Endothelial cell of umbilical vein (primary cell): ENCODE measurements around the gene BNC2.

Source experiments
- EZH2 ChIP-seq: IDR thresholded peaks from 2 replicates; pipeline ENCODE4 v1.6.1; 2012; ENCODE audit warnings: borderline replicate concordance, low read depth, mild to moderate bottlenecking, moderate library complexity, low read length, inconsistent platforms; ENCODE audit not compliant: severe bottlenecking
- GATA2 ChIP-seq: IDR thresholded peaks from 2 replicates; pipeline ENCODE4 v1.7.0; 2011; ENCODE audit warnings: low read depth, mild to moderate bottlenecking, moderate library complexity, mixed read lengths, low read length; ENCODE audit not compliant: insufficient read length, insufficient read depth
- POLR2A ChIP-seq: IDR thresholded peaks from 2 replicates; pipeline ENCODE4 v1.6.1; 2012; ENCODE audit warnings: low read depth, mild to moderate bottlenecking, control low read depth, low read length
- TF ChIP-seq, protein P1 (sequence below), 2 donors: IDR thresholded peaks; 1 replicate in 1 of 2; 2 replicates in 1 of 2; pipeline ENCODE4 v1.5.1; 2011; ENCODE audit warnings: low read length in 2 of 2, mild to moderate bottlenecking in 2 of 2, moderate library complexity in 2 of 2, control low read depth in 1 of 2, inconsistent platforms in 1 of 2, low read depth in 1 of 2; ENCODE audit not compliant: insufficient read depth in 1 of 2; ENCODE audit errors: extremely low read depth in 1 of 2
- TF ChIP-seq, protein P2 (sequence below): IDR thresholded peaks from 2 replicates; pipeline ENCODE4 v1.6.1; 2011; ENCODE audit not compliant: insufficient read depth, insufficient read length

DNA sequence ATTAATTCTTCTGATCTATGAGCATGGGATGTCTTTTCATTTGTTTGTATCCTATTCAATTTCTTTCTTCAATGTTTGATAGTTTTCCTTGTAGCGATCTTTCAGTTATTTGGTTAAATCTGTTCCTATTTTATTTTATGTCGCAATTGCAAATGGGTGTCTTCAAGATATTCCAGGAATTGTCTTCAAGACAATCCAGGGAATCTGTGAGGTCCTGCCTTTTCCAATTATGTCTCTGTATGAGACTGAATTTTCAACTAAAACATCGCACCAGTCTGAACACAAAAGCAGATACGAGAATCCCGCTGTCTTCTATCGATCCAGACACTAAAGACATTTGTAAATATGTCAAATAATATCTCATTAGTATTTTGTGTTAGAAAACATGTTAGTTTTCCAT, 485.5 kb downstream of the BNC2 start:
- TF ChIP-seq, protein P1, sequence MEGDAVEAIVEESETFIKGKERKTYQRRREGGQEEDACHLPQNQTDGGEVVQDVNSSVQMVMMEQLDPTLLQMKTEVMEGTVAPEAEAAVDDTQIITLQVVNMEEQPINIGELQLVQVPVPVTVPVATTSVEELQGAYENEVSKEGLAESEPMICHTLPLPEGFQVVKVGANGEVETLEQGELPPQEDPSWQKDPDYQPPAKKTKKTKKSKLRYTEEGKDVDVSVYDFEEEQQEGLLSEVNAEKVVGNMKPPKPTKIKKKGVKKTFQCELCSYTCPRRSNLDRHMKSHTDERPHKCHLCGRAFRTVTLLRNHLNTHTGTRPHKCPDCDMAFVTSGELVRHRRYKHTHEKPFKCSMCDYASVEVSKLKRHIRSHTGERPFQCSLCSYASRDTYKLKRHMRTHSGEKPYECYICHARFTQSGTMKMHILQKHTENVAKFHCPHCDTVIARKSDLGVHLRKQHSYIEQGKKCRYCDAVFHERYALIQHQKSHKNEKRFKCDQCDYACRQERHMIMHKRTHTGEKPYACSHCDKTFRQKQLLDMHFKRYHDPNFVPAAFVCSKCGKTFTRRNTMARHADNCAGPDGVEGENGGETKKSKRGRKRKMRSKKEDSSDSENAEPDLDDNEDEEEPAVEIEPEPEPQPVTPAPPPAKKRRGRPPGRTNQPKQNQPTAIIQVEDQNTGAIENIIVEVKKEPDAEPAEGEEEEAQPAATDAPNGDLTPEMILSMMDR (IDR thresholded peaks at IDR 0.05; ENCODE audit: extremely low read depth in 1 of 2, insufficient read depth in 1 of 2, low read depth in 1 of 2, low read length in 2 of 2) = no peak
- TF ChIP-seq POLR2A (no peak), GATA2 (no peak), EZH2 (no peak)
- TF ChIP-seq, protein P2, sequence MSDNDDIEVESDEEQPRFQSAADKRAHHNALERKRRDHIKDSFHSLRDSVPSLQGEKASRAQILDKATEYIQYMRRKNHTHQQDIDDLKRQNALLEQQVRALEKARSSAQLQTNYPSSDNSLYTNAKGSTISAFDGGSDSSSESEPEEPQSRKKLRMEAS = no peak
